HFFc6 (cell line): Measurements from ENCODE around the gene RPS27. TPM values are rescaled to one million over a fixed set of nuclear protein-coding genes. Genes with fewer than 3 reads are reported as not detected.
A peak's percentile ranks its signal among the peaks of the same experiment; 100 is the strongest.
"Not testable (repeated sequence)": the region's sequence is repeated elsewhere in the genome, so short reads cannot be mapped to it uniquely, and the experiment has no call there.

Source experiments
- DNase-seq: peaks from one replicate; pipeline ENCODE4 v3.0.0-alpha.2; 2018
- H3K27ac Mint-ChIP-seq: 2 replicates; pipeline ENCODE4 v1.8.0; 2020; ENCODE audit warnings: mild to moderate bottlenecking, mixed read lengths
- H3K27me3 Mint-ChIP-seq: 2 replicates; pipeline ENCODE4 v1.8.0; 2021; ENCODE audit warnings: mild to moderate bottlenecking, moderate library complexity, mixed read lengths; ENCODE audit not compliant: insufficient read depth
- H3K36me3 Mint-ChIP-seq: 2 replicates; pipeline ENCODE4 v1.8.0; 2021; ENCODE audit warnings: low read depth, mixed read lengths
- H3K4me1 Mint-ChIP-seq: 2 replicates; pipeline ENCODE4 v1.8.0; 2020; ENCODE audit warnings: low read depth, mixed read lengths
- H3K4me3 Mint-ChIP-seq: 2 replicates; pipeline ENCODE4 v1.8.0; 2020; ENCODE audit warnings: mild to moderate bottlenecking, moderate library complexity, mixed read lengths
- H3K9me3 Mint-ChIP-seq: 2 replicates; pipeline ENCODE4 v1.8.0; 2020; ENCODE audit warnings: mild to moderate bottlenecking, mixed read lengths
- microRNA-seq: library from miRNA; unstranded; fragments of <30 nt; microRNA quantifications from one replicate; pipeline ENCODE4, GENCODE V29; 2019
- total RNA-seq, 6 experiments: library from RNA; stranded (reverse); fragmentation: NEBNext Ultra II Directional; extraction: Animal tissue kit (Norgen Biotek cat#: 25700); gene quantifications; 2 replicates in 1 of 6; 3 replicates in 5 of 6; pipeline ENCODE4 v1.2.3, GENCODE V29; 2021
- TF ChIP-seq, protein P1 (sequence below): fragments of 200-600 bp; sonication (generic); IDR thresholded peaks from 2 replicates; pipeline ENCODE4 v1.5.0; 2021; ENCODE audit warnings: antibody characterized with exemption, mild to moderate bottlenecking

Gene RPS27
- total RNA-seq, 6 experiments from 2014 or later = 954 to 1,562 (median 1,206) TPM

- TF ChIP-seq, protein P1, sequence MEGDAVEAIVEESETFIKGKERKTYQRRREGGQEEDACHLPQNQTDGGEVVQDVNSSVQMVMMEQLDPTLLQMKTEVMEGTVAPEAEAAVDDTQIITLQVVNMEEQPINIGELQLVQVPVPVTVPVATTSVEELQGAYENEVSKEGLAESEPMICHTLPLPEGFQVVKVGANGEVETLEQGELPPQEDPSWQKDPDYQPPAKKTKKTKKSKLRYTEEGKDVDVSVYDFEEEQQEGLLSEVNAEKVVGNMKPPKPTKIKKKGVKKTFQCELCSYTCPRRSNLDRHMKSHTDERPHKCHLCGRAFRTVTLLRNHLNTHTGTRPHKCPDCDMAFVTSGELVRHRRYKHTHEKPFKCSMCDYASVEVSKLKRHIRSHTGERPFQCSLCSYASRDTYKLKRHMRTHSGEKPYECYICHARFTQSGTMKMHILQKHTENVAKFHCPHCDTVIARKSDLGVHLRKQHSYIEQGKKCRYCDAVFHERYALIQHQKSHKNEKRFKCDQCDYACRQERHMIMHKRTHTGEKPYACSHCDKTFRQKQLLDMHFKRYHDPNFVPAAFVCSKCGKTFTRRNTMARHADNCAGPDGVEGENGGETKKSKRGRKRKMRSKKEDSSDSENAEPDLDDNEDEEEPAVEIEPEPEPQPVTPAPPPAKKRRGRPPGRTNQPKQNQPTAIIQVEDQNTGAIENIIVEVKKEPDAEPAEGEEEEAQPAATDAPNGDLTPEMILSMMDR = no peak
- H3K36me3 Mint-ChIP-seq = no peaks in the 10 kb centered on the region
- H3K27me3 Mint-ChIP-seq = peaks cover 1% of the 10 kb centered on the region; the same call in 1 of the 2 replicates
- H3K4me1 Mint-ChIP-seq = peaks cover 10% of the 10 kb centered on the region
- no peak overlapping the region for H3K27ac Mint-ChIP-seq
- no peak overlapping the region for H3K4me3 Mint-ChIP-seq
- H3K9me3 Mint-ChIP-seq = no peaks in the 10 kb centered on the region
- no peak for DNase-seq
Observed at GRCh38 chr1:154012129-154012528, 21.6 kb downstream of the RPS27 start.

- H3K9me3 Mint-ChIP-seq, H3K27me3 Mint-ChIP-seq, H3K27ac Mint-ChIP-seq, H3K4me3 Mint-ChIP-seq, H3K36me3 Mint-ChIP-seq, DNase-seq: not testable (repeated sequence)
- peaks cover 10% of the 10 kb centered on the region for H3K4me1 Mint-ChIP-seq
Observed at GRCh38 chr1:154012543-154012942, 22.0 kb downstream of the RPS27 start.

DNA sequence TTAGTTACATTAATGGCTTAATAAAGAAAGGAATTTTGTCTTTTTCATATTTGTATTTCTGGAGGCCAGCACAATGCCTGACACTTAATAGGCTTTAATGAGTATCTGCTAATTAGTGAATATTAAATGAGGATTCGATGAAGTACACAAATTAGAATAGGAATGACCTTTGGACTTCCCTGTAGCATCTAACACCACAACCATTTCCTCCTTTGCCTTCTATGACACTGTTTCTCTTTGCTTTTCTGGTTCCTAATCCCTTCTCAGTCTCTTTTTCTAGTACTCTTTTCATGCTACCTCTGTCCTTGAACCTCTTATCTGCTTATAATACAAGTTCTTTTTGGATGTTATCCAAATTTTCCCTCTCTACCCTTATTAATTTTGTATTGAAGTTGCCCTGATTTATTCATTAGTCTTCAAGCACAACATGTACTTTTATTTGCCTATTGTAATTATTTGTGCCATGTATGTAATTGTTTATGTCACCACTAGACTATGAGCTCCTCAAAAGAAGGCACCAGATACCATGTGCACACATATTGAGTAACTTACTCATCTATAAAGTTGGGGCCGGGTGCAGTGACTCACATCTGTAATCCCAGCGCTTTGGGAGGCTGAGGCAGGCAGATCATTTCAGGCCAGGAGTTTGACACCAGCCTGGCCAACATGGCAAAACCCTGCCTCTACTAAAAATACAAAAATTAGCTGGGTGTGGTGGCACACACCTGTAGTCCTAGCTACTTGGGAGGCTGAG is 23.8 kb downstream of the RPS27 start:
- H3K36me3 Mint-ChIP-seq = no peaks in the 10 kb centered on the region

GRCh38 chr1:154019269-154019668 is 28.7 kb downstream of the RPS27 start:
- DNase-seq = no peak
- Mint-ChIP-seq H3K4me3 (no peak overlapping the region), H3K4me1 (peaks cover 6% of the 10 kb centered on the region), H3K27me3 (peaks cover 1% of the 10 kb centered on the region; the same call in 1 of the 2 replicates), H3K27ac (no peak overlapping the region), H3K36me3 (no peaks in the 10 kb centered on the region), H3K9me3 (no peaks in the 10 kb centered on the region)
- TF ChIP-seq, protein P1 = no peak

More for the DNA sequence above, 23.8 kb downstream of the RPS27 start:
- Mint-ChIP-seq H3K27ac (peak overlapping the region; percentile 7; the same call in 1 of the 2 replicates), H3K4me1 (peaks cover 10% of the 10 kb centered on the region), H3K9me3 (no peaks in the 10 kb centered on the region), H3K4me3 (no peak overlapping the region), H3K27me3 (peaks cover 1% of the 10 kb centered on the region; the same call in 1 of the 2 replicates)
- TF ChIP-seq, protein P1 = peak; percentile 25; the same call in 1 of the 2 replicates
- peak; percentile 74 for DNase-seq

DNA sequence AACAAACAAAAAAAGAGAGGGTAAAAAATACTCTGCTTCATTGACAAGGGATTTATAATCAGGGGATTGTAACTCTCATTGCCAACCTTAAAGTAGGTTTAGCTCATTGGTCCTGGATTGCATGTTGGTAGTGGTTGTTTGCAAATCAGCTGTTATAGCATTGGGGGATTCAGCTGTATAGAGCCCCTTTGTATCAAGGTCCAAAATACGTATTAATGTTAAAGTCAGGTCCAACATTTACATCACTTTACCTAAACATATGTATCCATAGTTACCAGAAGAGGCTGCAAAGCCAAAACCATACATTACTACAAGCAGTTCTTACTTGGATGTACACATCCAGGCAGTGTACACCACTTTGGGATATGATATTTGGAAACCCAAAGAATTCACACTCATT is 29.4 kb downstream of the RPS27 start:
- TF ChIP-seq, protein P1 = no peak
- Mint-ChIP-seq H3K4me1 (no peaks in the 10 kb centered on the region), H3K9me3 (no peaks in the 10 kb centered on the region), H3K4me3 (no peak overlapping the region), H3K36me3 (no peaks in the 10 kb centered on the region), H3K27me3 (peaks cover 1% of the 10 kb centered on the region; the same call in 1 of the 2 replicates), H3K27ac (no peak overlapping the region)
- no peak for DNase-seq

DNA sequence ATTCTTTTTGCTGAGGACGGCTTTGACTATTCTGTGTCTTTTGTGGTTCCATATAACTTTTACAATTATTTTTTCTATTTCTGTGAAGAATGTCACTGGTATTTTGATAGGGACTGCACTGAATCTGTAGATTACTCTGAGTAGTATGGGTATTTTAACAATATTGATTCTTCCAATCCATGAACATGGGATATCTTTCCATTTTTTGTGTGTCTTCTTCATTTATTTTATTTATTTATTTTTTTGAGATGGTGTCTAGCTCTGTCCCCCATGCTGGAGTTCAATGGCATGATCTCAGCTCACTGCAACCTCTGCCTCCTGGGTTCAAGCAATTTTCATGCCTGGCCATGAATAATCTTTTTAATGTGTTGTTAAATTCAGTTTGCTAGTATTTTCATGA is 43.1 kb downstream of the RPS27 start:
- DNase-seq, H3K4me3 Mint-ChIP-seq, H3K4me1 Mint-ChIP-seq, H3K27ac Mint-ChIP-seq, H3K36me3 Mint-ChIP-seq, H3K9me3 Mint-ChIP-seq: not testable (repeated sequence)
- peaks cover 13% of the 10 kb centered on the region for H3K27me3 Mint-ChIP-seq

Small RNAs within 50 kb of the gene (microRNA-seq; reads per million reads assigned to microRNA genes)
- gene MIR6737 = not detected

Other genes starting within 250 kb of the RPS27 start
- gene SLC27A3, start 215.4 kb upstream of the RPS27 start, total RNA-seq = 1 to 10 TPM; 5.0 to 7.0 (median 6.1) TPM
- 10 to 100 TPM; 29.3 to 40.9 (median 38.4) TPM for gene GATAD2B, start 67.8 kb upstream of the RPS27 start, total RNA-seq
- 10 to 100 TPM; 20.5 to 26.6 (median 23.4) TPM for gene DENND4B, start 44.0 kb upstream of the RPS27 start, total RNA-seq
- gene CRTC2, start 32.1 kb upstream of the RPS27 start, total RNA-seq = 10 to 100 TPM; 22.3 to 31.3 (median 29.1) TPM
- 10 to 100 TPM; 88.8 to 95.7 (median 93.0) TPM for gene SLC39A1, start 27.2 kb upstream of the RPS27 start, total RNA-seq
- 1 to 10 TPM; 3.6 to 4.6 (median 4.1) TPM for gene CREB3L4, start 22.9 kb upstream of the RPS27 start, total RNA-seq
- gene JTB, start 13.1 kb upstream of the RPS27 start, total RNA-seq = 100 to 1,000 TPM in 5 of 6 experiments, 10 to 100 TPM in 1; 99.3 to 128 (median 109) TPM
- 100 to 1,000 TPM; 119 to 138 (median 128) TPM for gene RAB13, start 4.4 kb upstream of the RPS27 start, total RNA-seq
- gene NUP210L, start 164.3 kb downstream of the RPS27 start, total RNA-seq = not detected
- 100 to 1,000 TPM; 503 to 809 (median 701) TPM for gene TPM3, start 201.3 kb downstream of the RPS27 start, total RNA-seq
- gene CFAP141, start 215.6 kb downstream of the RPS27 start, total RNA-seq = not detected
- 100 to 1,000 TPM; 197 to 257 (median 227) TPM for gene UBAP2L, start 230.2 kb downstream of the RPS27 start, total RNA-seq